IPS DF 19.7 (cell line): ENCODE measurements around the gene CFI.

ENCODE experiments used
- DNase-seq: peaks from one replicate; pipeline ENCODE4 v3.0.0-alpha.2; 2013; ENCODE audit warnings: low read depth, low spot score

Gene CFI

GRCh38 chr4:109730619-109731545 is 70.9 kb downstream of the CFI start:
- no peak for DNase-seq

DNA sequence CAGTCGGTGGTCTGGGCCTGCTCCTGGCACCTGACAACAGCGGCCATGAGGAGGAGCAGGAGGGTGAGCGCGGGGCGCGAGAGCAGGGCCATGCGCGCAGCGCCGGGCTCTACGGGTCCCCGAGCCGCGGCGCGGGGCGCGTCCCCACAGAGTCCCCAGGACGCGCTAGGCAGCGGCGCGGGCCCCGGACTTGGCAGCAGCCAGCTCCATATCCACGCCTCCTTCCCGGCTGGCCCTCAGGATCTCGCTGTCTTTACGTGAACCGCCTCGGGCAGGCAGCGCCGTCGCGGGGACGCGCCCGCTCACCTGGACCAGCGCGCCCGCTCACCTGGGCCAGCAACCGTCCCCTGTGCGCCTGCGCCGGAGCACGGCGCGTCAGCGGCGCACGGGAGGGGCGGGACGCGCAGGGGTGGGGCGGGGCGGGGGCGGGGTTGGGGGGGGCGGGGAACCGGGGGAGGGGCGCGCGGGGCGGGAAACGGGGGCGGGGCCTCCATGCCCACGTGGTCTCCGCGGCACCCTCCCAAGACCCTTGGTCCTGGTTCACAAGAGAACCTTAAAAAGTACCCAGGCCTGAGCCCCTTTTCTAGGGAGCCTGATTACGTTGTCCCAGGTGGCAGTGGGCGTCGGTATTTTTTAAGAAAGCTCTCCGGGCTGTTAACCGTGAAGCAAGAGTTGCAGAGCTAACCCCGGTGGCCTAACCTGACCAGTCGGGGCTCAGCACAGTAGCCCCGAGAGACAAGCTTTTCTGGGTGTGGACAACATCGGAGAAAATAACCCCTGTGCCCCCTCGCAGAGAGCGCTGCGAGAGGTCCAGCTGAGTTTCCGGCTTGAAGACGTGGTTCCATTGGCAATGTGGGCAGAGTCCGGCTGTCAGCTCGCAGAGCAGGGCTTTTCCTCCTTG is 71.8 kb downstream of the CFI start, which contains the start of gene PLA2G12A:
Gene PLA2G12A (minus strand): TSS at position 353 of the 901 bp plus-strand sequence. CDS start 261 bp downstream, at position 92.
- peak; percentile 75 for DNase-seq

DNA sequence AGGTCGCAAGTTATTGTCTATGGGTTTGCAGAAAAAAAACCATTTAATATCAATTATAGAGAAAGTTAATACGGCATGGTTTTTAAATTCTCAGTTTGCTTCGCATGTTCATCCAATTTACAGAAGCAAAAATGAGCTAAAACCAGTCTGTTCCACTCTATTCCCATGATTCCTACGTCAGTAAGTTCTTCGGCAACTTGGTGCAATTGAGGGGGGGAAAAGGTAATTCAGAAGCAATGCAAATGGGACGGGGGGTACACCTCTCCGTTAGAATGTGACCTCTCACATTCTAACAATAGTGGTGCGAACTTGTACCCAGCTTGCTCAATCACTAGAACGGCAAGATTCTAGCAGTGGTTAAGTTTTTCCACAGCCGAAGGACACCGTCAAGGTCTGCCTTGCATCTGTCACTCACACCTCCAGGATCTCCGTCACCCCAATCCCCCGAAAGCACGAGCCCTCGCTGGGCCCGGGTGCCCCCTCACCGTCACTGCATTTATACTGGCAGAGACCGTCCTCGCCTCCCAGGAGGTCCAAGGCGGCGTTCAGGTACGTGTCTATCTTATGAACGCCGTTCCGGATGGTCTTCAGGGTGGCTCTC is 72.6 kb downstream of the CFI start:
- DNase-seq, result no peak

DNA sequence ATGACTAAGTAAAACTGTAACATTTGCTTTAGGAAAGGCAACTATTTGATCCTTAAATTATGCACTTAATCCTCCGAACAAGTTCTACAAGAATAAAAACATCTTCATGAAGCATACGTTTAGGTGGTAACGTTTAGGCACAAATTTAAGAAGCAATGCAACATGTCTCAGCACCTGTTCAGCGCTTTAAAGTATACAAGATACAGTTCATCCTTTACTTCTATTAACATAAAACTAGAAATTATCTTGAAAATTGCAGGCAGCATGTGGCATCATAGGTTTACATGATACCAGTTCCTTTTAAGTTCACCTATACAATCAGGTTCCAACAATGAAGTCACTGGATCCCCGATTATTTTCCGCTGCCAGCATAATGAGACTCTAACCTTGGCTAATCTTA is 73.4 kb downstream of the CFI start:
- no peak for DNase-seq

GRCh38 chr4:109723110-109723509 is 78.7 kb downstream of the CFI start:
- DNase-seq, result no peak

GRCh38 chr4:109722357-109722756 is 79.4 kb downstream of the CFI start:
- DNase-seq, result no peak

- no peak for DNase-seq
These were observed 80.8 kb downstream of the CFI start for GRCh38 chr4:109721033-109721432.

DNA sequence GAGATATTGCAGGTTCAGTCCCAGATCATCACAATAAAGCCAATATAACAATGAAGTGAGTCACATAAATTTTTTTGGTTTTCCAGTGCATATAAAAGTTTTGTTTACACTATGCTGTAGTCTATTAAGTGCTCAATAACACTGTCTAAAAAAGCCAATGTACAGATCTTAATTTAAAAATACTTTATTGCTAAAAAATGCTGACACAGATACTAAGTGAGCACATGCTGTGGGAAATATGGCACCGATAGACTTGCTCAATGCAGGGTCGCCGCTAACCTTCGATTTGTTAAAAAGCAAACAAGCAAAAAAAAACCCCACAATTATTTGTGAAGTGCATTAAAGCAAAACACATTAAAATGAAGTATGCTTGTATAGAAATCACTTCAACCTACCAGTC is 82.2 kb downstream of the CFI start:
- no peak for DNase-seq

GRCh38 chr4:109718759-109719158 is 83.0 kb downstream of the CFI start:
- no peak for DNase-seq

- no peak for DNase-seq
These were observed 88.3 kb downstream of the CFI start for GRCh38 chr4:109713500-109713899.

- DNase-seq, result no peak
These were observed 92.8 kb downstream of the CFI start for GRCh38 chr4:109708990-109709389.

DNA sequence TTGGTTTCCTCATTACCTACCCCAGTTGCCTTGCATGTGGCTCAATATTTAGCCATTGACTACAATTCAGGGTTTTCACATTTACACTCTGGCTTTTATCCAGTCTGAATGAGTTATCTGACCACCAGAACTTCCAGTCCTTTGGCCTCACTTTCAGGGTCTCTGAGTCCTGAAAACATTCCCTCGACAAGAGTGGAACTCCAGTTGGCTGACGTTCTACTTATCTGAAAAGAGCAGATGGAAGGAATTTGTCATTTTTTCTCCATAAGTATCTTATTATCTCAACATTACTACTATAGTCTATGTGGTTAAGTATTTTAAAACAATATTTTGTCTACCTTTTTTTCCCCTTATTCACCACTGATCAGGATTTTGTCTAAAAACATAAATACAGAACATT is 93.4 kb downstream of the CFI start:
- no peak for DNase-seq

- DNase-seq, result no peak
These were observed 98.0 kb downstream of the CFI start for GRCh38 chr4:109703664-109704361.

DNA sequence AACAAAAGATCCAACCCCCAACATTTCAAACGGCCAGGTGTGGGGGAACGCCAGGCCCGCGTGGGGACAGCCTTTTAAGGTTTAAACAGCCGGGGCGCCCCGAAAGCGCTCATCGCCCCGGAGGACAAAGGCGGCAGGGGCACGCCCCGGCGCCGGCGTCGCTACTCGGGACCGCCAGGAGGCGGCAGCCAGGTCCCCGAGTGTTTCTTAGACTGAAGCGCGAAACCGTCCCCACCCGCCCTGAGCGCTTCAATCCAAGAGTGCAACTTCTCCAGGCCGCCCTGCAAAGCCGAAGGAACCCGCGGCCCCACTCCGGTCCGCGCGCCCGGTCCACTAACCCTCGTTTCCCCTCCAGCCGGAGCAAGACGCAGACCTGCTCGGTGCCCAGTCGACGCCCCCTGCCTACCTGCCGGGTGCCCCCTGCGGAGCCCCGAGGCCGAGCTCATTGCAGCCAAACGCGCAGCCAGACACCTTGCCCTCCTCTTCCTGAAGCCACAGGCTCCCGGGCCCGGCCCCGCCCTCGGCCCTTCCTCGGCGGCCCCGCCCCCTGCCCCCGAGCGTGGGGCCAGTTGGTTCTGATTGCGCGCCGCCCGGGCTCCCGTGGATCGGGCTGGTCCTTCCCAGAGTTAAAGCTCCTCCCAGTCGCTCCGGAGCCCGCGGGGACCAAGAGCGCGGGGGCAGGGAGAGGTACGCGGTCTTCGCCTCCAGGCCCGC is 98.7 kb downstream of the CFI start, which contains the start of gene CASP6:
Gene CASP6 (minus strand): TSS at position 496 of the 714 bp plus-strand sequence. CDS start 50 bp downstream, at position 446.
- peak; percentile 25 for DNase-seq

DNA sequence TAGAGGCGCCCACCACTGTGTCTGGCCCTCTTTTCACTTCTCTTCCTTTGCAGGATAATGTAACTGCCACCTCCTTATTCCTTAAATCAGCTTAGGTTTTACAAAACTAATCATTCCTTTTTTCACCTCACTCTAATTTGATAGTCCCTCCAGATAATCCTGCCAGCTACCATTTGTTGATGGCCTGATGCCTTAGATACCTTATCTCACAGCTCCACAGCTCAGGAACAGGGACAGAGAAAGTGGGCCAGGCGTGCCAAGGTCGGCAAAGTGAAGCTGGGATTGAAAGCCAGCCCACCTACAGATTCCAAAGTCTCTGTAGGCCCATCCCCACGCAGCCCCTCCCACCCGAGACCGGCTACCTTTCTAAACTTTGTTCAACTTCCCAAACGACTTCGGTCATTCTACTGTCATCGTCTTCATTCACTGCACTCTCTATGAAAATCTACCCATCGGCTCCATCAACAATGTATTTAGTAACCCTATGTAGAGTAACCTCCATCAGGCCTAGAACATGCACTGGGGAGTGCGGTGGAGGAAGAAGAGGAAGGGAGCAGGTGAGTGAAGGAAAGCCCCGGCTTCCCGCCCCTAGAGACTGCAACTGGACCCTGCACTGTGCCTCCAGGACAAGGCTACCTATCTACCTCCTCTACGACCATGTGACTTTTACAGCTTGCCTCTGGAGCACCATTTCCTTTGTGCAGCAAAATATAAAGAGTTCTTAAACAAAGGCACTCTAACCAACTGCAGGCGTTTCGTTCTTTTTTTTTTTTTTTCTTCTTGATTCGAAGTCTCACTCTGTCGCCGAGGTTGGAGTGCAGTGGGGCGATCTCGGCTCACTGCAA is 100.0 kb downstream of the CFI start:
- peak; percentile 20 for DNase-seq

DNA sequence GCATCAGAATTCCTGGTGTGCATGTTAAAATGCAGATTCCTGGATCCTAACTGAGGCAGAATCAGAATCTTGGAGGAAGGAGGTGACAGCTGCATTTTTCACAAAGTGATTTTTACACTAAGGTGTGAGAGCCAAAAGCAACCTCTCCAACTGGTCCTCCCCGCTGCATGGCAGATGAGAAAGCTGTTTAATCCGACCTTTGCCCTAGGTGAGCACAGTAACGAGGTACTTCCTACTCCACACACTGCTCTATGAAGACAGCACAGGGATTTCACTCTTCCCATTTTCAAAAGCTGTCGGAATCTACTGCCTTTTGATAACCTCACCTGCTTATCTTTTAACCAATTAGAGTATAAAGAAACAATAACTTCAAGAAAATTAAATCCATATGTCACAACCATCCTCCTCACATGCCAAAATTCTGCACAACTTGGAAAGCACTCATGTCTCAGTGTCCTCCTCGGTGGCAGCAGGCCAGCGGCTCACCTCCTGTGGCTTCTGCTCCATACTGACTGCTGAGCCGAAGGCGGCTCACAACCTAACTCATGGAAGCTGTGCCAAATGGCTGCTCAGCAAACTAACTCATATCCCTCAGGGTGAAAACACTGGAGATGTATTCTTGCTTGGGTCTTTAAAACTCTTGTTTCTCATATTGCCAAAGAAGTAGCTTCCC is 102.1 kb downstream of the CFI start:
- no peak for DNase-seq

GRCh38 chr4:109698656-109699055 is 103.1 kb downstream of the CFI start:
- DNase-seq, result no peak

- DNase-seq, result no peak
These were observed 110.3 kb downstream of the CFI start for GRCh38 chr4:109691411-109691920.
